HTR-8/SVneo (cell line): ENCODE results near the gene MAP4K5.

Source experiments
- DNase-seq: peaks from one replicate; pipeline ENCODE4 v3.0.0; 2011; ENCODE audit warnings: low spot score, mixed read lengths; ENCODE audit not compliant: insufficient read length
- FAIRE-seq: peaks from 2 replicates; lab custom pipeline; 2011; peaks lifted over from hg19 to GRCh38; lab: Jason Lieb, UNC

The MAP4K5 gene

DNA sequence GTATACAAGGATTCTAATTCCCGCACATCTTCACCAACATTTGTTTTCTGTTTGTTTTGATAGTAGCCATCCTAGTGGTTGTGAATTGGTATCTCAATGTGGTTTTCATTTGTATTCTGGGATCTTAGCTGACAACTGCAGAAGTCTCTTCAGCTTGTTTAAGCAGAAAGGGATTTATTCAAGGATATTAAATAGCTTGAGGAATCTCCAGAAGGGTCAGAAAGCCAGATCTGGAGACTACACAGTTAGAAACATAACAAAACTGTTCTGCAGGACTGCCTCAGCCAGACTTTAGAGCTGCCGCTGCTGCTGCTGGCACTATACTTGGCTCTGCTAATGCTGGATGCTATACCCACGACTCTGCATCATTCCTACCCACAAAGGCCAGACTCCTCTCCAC, 122.3 kb downstream of the MAP4K5 start:
- FAIRE-seq (no peak), DNase-seq (no peak)

DNA sequence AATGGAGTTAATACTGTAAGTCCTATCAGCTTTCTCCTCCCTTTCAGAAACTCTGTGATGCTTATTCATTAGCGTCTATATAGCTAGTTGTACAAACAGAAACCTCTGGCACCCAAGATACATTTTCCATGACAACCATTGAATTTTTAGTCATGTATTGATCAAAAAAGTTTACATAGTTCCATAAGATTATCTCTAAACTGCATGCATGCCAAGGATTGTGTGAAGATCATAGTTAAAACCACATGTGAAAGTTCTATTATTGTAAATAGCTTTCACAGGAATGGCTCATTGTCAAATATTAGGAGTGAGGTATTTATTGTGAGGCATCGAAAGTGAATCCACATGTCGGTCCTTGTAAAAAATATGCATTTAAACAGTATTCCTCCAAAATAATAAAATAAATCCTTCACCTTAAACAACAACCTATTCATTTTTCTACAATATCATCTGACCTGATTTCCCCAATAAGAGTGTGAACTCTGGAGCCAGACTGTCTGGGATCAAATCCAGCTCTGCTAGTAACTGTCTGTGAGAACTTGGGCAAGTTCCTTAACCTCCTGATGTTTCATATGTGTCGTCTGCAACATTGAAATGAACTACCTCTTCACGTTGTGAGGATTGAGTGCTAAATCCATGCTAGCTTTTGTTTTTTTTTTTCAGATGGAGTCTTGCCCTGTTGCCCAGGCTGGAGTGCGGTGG, 125.1 kb downstream of the MAP4K5 start:
- no peak for DNase-seq
- FAIRE-seq = no peak

DNA sequence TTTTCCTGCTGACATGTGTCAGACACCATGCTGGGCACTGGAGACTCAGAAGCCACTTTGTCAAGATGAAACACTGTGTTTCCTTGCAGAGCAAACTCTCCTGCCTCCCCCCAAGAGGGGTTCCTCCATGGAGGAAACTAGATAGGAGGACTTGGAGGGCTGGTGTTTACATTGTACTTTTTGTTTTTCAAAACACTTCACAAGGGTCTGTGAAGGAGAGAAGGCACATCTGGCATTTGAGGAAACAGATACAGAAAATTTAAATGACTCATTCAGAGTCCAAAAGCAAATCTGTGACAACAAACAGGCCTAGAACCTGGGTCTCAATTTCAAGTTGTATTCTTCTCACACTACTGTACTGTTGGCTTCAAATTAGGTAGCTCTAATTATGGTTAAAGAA, 128.9 kb downstream of the MAP4K5 start:
- no peak for DNase-seq
- FAIRE-seq = no peak

DNA sequence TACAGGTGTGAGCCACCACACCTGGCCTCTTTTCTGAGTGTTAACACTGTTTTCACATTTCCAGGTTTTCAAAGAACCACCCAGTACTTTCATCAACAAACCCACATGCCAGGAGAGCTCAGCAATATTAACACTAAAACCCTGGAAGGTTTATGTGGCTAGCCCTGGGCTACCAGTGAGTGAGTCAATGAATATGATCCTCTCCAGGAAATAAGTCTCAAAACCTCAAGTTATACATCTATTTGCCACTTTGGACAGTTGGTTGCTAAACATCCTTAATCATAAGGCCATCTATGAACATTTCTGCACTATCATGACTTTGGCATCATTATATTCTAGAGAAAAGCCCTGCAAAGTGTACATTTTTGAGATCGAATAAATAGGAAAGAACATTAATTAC, 129.4 kb downstream of the MAP4K5 start:
- DNase-seq = no peak

DNA sequence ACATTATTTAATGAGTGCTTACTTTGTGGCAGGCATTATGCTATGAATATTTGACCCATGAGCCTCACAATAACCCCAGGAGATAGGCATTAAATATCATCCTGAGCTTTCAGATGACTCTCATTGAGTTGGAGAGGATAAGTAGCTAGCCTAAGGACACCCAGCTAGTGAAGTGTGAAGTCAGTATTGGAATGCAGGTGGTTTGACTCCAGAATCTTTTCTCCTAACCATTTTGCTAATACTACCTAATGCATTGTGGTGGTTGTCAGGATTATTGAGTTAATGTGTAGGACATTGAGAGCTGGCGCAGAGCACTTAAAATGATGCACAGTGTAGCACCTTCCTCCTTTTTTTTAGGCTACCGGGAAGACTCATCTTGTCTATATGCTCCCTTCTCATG, 131.9 kb downstream of the MAP4K5 start:
- FAIRE-seq (no peak), DNase-seq (no peak)

More for the DNA sequence above, 129.4 kb downstream of the MAP4K5 start:
- no peak for FAIRE-seq

DNA sequence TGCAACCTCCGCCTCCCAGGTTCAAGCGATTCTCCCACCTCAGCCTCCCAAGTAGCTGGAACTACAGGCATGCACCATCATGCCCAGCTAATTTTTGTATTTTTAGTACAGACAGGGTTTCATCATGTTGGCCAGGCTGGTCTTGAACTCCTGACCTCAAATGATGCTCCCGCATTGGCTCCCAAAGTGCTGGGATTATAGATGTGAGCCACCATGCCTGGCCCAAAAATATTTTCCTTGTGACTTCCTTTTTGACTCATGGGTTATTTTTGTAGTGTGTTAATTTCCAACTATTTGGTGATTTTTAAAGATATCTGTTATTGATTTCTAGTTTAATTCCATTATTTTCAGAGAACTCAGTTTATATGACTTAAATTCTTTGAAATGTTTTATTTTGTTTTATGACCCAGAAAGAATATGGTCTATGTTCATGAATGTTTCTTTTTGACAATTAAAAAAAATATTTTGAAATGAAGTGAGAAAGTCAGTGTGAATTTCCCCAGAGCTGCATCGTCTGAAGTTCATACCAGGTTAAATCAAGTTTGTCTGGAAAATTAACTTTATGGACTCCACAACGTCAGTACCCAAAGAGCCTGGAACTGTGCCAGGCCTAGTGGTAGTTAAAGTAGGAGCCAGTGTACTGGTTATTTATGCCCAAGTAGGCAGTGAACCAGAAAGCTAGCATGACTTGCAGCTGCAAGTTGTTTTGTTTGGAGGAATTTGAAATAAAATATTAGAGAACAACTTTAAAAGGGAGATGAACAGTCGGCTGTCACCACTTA, 132.9 kb downstream of the MAP4K5 start:
- no peak for DNase-seq
- FAIRE-seq = no peak

DNA sequence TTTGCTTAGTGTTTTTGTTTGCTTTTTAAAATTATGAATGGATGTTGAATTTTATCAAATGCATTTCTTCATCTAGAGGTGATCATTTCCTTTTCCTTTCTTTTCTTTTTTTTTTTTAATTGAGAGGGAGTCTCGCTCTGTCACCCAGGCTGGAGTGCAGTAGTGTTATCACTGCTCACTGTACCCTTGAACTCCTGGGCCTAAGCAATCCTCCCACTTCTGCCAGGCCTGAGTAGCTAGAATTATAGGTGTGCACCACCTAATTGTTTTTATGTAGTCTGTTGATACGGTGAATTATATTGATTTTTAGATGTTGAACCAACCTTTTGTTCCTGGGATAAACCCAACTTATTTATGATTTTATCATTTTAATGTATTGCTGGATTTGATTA, 134.2 kb downstream of the MAP4K5 start:
- DNase-seq (no peak), FAIRE-seq (no peak)

DNA sequence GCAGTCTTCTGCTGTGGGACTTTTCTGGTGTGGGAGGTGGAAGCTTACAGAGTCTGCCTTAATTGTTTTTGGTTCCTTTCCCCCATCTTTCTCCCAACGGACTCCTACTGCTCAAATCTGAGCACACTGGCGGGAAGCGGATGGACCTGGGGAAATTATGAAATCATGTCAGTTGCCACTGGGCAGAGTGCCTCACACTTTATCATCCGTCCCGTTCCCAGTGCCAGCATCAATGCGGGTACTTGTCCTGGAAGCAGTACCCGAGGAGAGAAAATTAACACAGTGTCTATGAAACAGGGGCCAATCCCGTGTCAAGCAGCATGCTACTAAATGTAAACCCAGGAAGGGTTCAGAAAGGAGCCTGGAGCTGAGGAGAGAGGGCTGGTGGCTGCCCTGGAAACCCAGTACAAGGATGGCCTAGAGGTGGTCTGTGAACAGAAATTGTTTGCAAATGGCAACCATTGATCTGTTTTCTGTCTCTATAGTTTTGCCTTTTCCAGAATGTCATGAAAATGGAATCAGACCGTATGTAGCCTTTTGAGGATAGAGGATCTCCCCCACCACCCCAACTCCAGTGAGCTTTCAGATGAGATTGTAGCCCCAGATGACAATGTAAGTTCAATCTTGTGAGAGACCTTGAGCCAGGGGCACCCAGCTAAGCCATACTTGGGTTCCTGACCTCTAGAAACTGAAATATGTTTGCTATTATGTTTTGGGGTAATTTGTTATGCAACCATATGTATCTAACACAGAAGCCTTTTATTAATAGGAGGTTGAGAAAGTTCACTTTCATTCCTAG, 134.8 kb downstream of the MAP4K5 start:
- DNase-seq (peak; percentile 35), FAIRE-seq (no peak)

DNA sequence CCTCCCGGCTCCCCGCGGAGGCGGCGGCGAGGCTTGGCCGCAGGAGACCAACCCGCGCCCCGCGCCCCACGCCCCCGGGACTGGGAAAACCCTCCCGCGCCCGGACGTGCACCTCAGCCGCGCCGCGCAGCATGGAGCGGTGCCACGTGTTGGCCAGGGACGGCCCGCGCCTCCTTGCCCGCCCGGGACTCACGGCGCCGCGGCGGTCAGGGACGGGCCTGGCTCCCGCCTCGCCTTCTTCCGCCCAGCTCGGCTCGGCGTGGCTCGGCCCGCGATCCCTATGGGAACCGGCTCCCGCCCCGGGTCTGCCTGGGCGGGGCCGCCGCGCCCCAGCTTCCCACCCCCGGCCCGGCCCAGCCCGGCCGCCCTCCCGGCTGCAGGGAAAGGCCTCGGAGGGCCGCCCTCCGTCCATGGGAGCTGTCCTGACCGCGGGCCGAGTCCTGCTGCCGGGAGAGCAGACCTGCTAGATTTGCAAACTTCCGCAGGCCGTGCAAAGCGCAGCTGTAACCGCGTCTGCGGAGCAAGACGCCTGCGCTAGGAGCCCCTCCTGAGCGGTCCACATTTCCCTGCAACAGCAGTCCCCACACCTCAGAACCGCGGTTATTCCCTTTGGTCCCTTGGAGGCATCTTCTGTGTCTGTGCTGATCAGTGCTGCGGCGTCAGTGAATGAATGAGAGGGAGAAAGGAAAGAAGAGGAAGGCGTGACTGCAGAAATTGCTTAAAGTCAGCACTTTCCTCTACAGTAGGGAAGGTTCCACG, 135.6 kb downstream of the MAP4K5 start, which contains the start of gene CDKL1:
TSS of gene CDKL1 (minus strand) at position 251 of the 759 bp plus-strand sequence. CDS start 1,013 bp downstream, outside the sequence.
- peak; percentile 51 for DNase-seq
- no peak for FAIRE-seq

DNA sequence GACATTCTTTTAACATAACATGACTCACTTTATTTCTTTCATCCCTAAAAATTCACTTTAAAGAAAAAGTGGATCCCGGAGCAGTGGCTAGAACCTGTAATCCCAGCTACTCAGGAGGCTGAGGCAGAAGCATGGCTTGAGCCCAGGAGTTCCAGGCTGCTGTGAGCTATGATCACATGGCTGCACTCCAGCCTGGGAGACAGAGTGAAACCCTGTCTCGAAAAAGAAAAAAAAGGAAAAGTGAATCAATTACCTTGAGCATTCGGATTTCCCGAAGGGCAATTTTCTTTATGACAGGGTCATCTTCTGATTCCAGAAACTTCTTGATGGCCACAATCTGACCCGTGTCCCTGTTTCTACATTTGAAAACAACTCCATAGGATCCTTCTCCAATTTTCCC, 136.9 kb downstream of the MAP4K5 start:
- FAIRE-seq = no peak

DNA sequence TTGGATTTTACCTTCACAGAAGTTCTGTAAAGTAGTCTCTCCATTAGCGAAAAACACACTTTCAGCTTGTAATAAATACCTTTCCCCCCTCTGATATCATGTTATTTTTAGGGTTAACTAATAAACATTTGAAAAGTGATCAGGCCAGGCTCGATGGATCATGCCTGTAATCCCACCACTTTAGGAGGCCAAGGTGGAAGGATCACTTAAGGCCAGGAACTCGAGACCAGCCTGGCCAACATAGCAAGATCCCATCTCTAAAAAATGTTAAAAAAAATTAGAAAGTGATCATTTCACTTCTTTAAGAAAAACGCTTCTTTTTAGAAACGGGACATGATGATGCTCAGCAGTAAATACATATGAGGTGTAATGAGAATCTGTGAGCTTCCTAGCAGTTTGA, 137.7 kb downstream of the MAP4K5 start:
- no peak for DNase-seq
- no peak for FAIRE-seq

More for the DNA sequence above, 136.9 kb downstream of the MAP4K5 start:
- no peak for DNase-seq

DNA sequence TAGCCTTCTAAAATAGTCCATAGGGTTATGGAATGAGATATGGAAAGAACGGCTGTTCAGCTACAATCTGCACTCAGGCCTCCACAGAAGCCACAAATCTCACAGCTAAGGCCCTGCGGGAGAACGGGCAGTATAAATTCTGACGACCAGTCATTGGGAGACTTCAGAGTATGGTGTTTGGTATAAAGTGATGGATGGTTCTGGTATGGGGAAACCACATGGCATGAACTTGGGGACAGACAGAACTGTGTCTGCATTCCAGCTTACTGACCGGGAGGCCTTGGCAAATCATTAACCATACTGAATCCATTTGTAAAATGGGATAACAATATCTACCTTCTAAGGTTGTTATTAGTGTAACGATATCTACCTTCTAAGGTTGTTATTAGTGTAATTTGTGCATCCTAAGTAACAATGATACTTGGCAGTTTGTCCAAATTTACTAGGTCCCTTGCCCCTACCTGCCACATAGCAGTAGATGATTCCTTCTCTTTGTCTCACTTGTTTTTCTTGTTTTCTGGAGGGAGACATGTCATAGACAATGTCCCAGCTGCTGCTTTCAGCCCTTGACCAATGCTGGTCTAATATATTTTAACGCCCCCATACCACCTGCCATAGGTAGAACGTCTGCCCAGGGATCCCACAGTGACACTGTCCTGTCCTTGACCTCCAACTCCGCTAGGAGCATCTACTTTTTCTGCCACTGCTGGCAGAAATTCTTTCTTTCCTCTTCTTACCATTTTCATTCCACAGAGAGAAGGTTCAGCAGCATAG, 142.5 kb downstream of the MAP4K5 start:
- DNase-seq (no peak), FAIRE-seq (no peak)

DNA sequence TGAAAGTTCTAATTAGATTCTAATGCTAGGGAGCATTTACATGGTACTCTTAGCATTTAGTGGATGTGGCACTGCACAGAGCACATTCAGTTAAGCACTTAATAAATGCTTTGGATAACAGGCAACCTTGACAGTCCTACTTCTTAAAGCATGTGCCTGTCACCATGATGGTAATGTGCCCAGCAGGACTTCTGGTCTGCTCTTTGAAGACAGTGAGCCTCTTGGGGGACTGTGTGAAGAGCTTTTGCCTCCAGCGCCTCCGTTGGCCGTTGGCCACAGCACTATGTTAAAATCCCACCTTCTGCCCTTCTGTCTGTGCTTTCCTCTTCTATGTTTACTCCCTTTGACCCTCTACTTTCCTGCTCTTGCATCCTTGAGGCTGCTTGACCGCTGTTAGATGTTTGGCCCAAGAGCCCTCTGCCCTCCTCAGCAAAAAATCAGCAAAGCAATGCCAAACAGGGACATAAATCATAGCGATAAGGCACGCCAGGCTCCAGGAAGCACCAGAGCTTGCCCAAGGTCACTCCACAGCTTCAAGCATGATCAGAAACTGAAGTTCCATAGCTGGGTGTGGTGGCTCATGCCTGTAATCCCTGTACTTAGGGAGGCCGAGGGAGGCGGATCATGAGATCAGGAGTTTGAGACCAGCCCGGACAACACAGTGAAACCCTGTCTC, 144.0 kb downstream of the MAP4K5 start:
- DNase-seq = no peak
- FAIRE-seq = no peak

DNA sequence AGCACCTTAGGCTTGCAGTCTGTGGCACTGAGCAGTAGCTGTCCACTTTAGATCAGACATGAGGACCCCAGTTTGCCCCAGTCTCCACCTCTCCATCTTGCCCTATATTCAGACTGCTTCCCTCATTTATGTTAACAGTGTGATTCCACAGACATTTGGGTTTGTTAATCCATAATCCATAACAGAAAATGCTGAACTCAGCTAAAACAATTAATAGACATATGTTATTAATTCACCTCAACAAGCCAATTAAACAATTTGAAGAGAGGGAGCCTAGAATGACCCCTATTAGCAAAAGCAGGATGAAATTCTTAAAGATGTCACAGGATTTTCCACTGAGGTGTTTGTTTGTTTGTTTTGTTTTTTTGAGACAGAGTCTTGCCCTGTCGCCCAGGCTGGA, 144.8 kb downstream of the MAP4K5 start:
- no peak for DNase-seq
- FAIRE-seq = no peak

DNA sequence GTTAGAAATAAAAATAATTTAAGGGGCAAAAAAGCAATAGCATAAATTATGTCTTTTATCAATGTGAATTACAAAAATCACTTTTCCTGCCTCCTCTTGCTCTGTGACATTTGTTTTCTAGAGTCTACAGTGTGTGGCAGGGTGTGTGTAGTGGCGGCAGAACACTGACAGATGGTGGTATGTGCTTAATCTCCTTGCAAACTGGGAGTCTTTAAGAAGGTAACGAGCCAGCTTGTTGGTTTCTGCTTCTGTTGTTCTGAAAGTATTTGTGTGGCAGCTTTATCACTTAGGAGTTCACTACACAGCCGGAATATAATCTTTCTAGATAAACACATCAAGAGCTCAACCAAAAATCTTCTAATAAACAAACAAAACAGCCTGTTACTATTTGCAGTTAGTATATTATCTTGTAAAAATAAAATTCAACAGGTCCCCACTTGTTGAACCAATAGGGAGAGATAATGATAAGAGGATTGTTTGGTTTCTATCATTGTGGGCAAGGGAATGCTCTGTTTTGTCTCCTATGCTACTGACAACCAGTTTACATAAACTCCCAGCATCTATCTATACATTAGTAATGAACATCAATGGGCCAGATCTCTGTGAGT, 148.6 kb downstream of the MAP4K5 start:
- FAIRE-seq (no peak), DNase-seq (no peak)

DNA sequence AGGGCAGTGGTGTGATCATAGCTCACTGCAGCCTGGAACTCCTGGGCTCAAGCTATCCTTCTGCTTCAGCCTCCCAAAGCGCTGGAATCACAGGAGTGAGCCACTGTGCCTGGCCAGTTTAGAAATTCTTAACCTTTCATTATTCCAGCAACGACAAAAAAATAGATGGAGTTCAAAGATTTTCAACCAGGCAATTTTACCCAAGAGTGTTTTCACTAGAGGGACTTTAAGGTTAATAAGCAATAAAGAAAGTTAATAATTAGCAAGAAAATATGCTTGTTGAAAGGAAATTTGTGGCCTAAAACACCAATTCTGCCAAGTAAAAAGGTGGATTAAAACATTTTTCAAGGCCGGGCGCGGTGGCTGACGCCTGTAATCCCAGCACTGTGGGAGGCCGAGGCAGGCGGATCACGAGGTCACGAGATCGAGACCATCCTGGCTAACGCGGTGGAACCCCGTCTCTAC, 150.5 kb downstream of the MAP4K5 start:
- DNase-seq (no peak), FAIRE-seq (no peak)

DNA sequence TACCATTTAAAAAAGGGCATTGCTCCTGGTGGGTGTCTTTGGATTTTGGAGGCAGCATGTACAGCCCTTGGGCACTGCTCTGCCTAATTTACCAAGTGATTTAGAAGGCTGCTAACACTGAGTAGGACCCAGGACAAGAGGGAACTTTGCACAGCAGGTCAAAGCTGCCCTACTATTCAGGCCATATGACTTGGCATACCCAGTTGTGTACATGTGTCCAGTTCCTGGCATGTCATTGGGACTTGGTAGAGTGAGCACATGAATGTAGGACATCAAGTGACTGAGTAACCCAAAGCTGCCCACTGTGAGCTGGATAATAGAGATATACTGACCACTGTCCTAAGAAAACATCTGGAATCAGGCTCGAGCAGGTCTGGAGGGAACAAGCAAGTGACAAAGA, 151.4 kb downstream of the MAP4K5 start:
- no peak for FAIRE-seq
- DNase-seq = no peak

DNA sequence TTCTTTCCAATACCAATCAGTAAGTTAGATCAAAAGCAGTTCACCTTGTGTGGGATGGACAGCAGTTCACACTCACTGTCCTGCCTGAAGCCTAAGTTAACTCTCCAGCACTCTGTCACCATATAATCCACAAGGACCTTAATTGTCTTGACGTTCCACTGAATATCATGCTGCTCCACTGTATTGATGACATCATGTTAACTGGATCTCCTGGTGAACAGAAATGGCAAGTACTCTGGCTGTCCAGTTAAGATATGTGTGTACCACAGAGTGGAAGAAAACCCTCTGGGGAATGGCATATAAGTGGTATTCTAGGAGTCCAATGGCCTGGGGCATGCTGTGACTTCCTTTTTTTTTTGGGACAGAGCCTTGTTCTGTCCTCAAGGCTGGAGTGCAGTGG, 151.9 kb downstream of the MAP4K5 start:
- no peak for DNase-seq
- FAIRE-seq = no peak
